ENCODE measurements around the gene NINL.
"Not testable (repeated sequence)": the region's sequence is repeated elsewhere in the genome, so short reads cannot be mapped to it uniquely, and the experiment has no call there.

The NINL gene

DNA sequence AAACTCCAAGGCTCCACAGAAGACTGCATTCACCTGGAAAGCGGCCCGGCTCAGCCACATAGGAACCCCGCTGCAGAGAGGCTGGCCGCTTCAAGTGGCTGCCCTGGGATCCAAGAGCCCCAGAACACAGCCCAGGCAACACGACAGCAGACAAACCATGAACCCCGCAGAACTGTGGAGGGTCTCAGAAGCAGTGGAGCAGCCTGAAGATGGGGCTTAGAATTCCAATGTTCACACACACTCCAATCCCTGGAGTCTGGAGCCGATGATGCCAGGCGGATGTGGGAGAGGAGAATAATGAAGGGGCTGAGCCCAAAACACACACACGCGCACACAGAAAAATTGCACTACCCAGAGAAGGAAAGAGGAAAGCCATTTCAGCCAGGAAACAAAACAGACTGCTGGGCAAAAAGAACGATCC, 52.4 kb downstream of the NINL start:
- no peak for DNase-seq (ENCODE audit: low read depth, low spot score)

GRCh38 chr20:25532015-25532751, 53.1 kb downstream of the NINL start:
- DNase-seq (ENCODE audit: low read depth, low spot score) = no peak

- DNase-seq (ENCODE audit: low read depth, low spot score) = no peak
Measured at GRCh38 chr20:25529295-25529951, 55.9 kb downstream of the NINL start.

DNA sequence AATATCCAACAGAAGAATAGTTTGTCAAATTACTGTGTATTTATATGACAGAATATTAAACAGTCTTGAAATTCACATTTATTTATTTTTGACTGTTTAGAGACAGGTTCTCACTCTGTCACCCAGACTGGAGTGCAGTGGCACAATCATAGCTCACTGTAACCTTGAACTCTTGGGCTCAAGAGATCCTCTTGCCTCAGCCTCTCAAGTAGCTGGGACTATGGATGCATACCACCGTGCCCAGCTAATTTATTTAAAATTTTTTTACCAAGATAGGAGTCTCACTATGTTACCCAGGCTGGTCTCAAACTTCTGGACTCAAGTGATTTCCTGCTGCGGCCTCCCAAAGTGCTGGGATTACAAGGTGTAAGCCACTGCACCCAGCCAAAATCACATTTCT, 57.4 kb downstream of the NINL start:
- DNase-seq (ENCODE audit: low read depth, low spot score) = no peak

DNA sequence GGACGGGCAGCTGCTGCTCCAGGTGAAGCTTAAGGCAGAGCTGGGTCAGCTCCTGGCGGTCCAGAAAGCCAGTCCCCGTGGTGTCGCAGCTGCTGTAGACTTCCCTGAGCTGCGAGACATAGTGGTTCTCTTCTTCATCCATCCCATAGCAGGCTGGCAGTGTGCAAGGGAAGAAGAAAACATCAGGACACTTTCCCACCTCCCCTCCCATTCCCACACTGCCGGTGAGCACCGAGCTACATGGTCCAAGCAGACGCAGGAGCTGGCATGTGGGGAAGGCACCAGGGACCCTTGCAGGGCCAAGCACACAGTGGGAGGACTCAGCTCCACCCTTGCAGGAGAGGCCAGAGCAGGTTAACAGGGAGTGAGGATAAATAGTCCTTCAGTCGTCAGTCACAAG, 58.9 kb downstream of the NINL start:
- no peak for DNase-seq (ENCODE audit: low read depth, low spot score)

DNA sequence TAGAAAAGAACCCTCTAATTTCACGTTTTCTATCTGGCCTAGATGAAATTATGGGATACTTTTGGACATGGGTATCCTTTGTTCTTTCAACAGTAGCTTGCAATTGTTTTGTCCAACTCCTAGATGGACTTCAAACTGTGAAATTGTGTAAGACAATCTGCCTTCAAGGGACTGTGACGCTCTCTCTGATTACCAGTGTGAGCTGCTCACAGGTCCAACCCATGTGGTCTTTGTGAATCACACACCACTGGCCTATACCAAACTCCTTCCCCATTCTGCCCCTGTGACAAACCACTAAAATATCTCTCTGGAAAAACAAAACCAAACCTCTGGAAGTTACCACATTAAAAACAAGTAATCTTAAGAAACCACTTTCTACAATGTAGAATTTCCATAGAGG, 59.5 kb downstream of the NINL start:
- DNase-seq (ENCODE audit: low read depth, low spot score) = peak; percentile 86

- no peak for DNase-seq (ENCODE audit: low read depth, low spot score)
Measured at GRCh38 chr20:25525295-25525694, 60.0 kb downstream of the NINL start.

DNA sequence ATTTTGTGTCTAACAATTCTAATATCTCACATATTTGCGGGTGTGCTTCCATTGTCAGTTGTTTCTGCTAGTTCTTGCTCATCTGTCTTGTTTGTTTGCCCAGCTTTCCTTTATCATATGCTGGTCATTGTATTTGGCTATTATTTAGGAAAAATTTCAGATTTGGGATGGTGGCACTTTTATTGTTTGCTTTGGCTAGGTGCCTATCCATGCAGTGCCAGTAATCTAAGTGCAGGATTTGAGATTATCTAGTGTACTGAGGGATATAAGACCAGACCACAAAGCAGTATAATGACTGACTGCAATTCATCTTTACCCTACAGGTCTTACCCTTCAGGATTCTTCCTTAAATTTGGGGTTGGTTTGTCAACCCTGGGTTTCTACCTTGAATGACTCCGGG, 63.9 kb downstream of the NINL start:
- no peak for DNase-seq (ENCODE audit: low read depth, low spot score)

GRCh38 chr20:25517124-25517523, 68.2 kb downstream of the NINL start:
- no peak for DNase-seq (ENCODE audit: low read depth, low spot score)

DNA sequence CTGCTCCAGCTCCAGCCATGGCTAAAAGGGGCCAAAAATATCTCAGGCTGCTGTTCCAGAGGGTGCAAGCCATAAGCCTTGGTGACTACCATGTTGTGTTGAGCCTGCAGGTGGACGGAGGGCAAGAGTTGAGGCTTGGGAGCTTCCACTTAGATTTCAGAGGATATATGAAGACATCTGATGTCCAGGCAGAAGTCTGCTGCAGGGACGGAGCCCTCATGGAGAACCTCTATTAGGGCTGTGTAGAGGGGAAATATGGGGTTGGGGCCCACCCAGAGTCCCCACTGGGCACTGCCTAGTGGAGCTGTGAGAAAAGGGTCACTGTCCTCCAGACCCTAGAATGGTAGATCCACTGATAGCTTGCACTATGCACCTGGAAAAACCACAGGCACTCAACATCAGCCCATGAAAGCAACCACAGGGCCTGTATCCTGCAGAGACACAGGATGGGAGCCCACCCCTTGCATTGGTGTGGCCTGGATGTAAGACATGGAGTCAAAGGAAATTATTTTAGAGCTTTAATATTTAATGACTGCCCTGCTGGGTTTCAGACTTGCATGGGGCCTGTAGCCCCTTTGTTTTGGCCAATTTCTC, 70.5 kb downstream of the NINL start:
- DNase-seq (ENCODE audit: low read depth, low spot score) = no peak

GRCh38 chr20:25514195-25514594, 71.1 kb downstream of the NINL start:
- DNase-seq (ENCODE audit: low read depth, low spot score) = no peak

GRCh38 chr20:25512709-25513108, 72.6 kb downstream of the NINL start:
- no peak for DNase-seq (ENCODE audit: low read depth, low spot score)

- no peak for DNase-seq (ENCODE audit: low read depth, low spot score)
Measured at GRCh38 chr20:25511183-25511582, 74.1 kb downstream of the NINL start.

- DNase-seq (ENCODE audit: low read depth, low spot score) = no peak
Measured at GRCh38 chr20:25510721-25511120, 74.6 kb downstream of the NINL start.

DNA sequence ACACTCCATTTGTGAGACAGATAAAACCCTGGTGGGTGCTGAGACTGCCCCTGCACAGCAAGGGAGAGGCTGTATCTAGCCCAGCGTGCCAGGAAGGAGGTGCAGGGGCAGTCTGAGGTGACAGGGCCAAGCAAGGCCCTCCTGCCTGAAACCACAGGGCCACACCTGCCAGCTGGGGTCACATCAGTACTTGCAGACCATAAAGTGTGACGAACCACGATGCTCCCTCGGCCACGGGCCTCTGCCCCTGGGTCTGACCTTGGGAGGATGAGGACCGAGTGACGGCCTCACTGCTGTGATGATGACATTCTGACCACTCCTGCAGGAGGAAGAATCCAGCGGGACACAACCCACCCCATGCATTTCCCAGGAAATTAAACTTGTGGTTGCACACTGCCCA, 75.1 kb downstream of the NINL start:
- no peak for DNase-seq (ENCODE audit: low read depth, low spot score)

DNA sequence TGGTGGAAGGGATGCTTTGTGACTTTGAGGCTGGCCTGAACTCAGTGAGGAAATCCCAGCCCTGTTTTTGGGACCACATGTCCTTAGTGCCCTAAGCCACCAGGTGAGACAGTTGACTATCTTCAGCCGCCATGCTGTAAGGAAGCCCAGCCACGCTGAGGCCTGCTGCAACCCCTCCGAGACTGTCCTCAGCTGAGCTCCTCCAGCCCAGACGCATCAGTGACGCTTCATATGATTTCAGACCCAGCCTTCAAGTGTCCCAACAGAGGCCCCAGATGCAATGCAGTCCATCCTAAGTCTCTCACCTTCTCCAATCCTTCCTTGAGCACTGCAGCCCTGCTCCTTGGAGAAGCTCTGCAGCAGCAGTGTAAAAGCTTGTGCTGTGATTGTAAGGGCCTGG, 76.2 kb downstream of the NINL start:
- no peak for DNase-seq (ENCODE audit: low read depth, low spot score)

GRCh38 chr20:25508083-25508770, 77.1 kb downstream of the NINL start:
- peak; percentile 89 for DNase-seq (ENCODE audit: low read depth, low spot score)

GRCh38 chr20:25507385-25508082, 77.8 kb downstream of the NINL start:
- DNase-seq (ENCODE audit: low read depth, low spot score) = no peak

DNA sequence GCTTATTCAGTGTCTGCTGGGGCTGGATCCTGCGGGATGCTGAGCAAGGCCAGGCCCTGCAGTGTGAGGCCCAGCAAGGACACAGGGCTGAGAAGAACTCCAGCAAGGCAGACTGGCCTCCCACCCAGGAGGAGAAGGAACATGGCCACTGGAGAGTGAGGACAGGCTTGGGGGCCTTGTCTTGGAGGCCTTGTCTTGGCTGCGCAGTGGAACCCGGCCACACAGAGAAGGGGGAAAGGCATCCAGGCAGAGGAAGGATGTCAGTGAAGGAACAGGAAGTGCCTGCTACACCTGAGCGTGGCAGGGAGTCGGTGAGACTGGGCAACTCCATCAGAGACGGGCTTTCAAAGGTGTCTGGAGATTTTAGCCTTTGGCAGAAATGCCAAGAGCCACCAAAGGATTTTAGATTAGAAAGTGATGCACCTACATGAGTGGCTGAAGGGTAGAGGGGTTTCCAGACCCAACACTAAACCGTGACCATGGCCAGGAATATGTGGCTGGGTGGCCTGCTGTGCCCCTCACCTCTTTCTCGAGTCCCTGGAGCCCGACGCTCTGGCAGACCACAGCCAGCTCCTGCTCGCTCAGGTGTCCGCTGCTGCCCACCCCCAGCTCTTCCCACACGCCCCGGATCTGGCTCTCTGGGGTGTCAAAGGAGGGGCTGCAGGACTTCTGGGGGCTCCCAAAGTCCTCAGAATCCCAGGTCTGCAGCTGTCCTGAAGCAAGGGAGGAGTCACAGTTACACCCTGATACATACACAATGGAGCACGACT, 80.8 kb downstream of the NINL start:
- DNase-seq (ENCODE audit: low read depth, low spot score) = no peak

GRCh38 chr20:25503936-25504335, 81.4 kb downstream of the NINL start:
- DNase-seq (ENCODE audit: low read depth, low spot score) = no peak

DNA sequence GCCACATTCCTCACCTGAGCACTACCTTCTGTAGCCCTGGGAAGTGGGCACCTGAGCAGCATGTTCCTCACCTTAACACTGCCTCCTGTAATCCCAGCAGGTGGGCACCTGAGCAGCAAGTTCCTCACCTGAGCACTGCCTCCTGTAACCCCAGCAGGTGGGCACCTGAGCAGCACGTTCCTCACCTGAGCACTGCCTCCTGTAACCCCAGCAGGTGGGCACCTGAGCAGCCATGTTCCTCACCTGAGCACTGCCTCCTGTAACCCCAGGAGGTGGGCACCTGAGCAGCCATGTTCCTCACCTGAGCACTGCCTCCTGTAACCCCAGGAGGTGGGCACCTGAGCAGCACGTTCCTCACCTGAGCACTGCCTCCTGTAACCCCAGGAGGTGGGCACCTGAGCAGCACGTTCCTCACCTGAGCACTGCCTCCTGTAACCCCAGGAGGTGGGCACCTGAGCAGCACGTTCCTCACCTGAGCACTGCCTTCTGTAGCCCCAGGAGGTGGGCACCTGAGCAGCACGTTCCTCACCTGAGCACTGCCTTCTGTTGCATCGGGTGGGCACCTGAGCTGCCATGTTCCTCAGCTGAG, 82.2 kb downstream of the NINL start:
- not testable (repeated sequence) for DNase-seq (ENCODE audit: low read depth, low spot score)
